Measurements from ENCODE around the gene SERPINH1.

Gene SERPINH1

GRCh38 chr11:75562048-75562835, at the start of gene SERPINH1:
Gene SERPINH1, plus strand, starts transcription at chr11:75562253. Its CDS starts 4,097 bp downstream, at chr11:75566350.
- peak; percentile 74 to 79 for DNase-seq

- no peak for DNase-seq
Measured at GRCh38 chr11:75513250-75513649, 48.8 kb upstream of the SERPINH1 start.

GRCh38 chr11:75514596-75514995, 47.5 kb upstream of the SERPINH1 start:
- no peak for DNase-seq

GRCh38 chr11:75516140-75516539, 45.9 kb upstream of the SERPINH1 start:
- no peak for DNase-seq

GRCh38 chr11:75516886-75517285, 45.2 kb upstream of the SERPINH1 start:
- DNase-seq = no peak

- no peak for DNase-seq
Measured at GRCh38 chr11:75518204-75518549, 43.9 kb upstream of the SERPINH1 start.

GRCh38 chr11:75518771-75519653, 43.0 kb upstream of the SERPINH1 start:
- no peak for DNase-seq

- no peak for DNase-seq
Measured at GRCh38 chr11:75520688-75521087, 41.4 kb upstream of the SERPINH1 start.

GRCh38 chr11:75522286-75523044, 39.6 kb upstream of the SERPINH1 start:
- DNase-seq = no peak

- DNase-seq = no peak
Measured at GRCh38 chr11:75523189-75523588, 38.9 kb upstream of the SERPINH1 start.

GRCh38 chr11:75523811-75524664, 38.0 kb upstream of the SERPINH1 start:
- no peak for DNase-seq

- peak; percentile 11 to 26 for DNase-seq
Measured at GRCh38 chr11:75524665-75525432, 37.2 kb upstream of the SERPINH1 start.

- DNase-seq = peak; percentile 65 to 90
Measured at GRCh38 chr11:75525433-75526191, 36.4 kb upstream of the SERPINH1 start, which contains the start of gene GDPD5. Gene GDPD5, minus strand, starts transcription at chr11:75525941. Its CDS starts 48,206 bp downstream, at chr11:75477735.

GRCh38 chr11:75526192-75526541, 35.9 kb upstream of the SERPINH1 start:
- DNase-seq = no peak

- DNase-seq = no peak
Measured at GRCh38 chr11:75527130-75527529, 34.9 kb upstream of the SERPINH1 start.

GRCh38 chr11:75527938-75528735, 33.9 kb upstream of the SERPINH1 start:
- DNase-seq = no peak

GRCh38 chr11:75530577-75530976, 31.5 kb upstream of the SERPINH1 start:
- no peak for DNase-seq

GRCh38 chr11:75531325-75531724, 30.7 kb upstream of the SERPINH1 start:
- DNase-seq = no peak

- peak; percentile 69 to 75 for DNase-seq
Measured at GRCh38 chr11:75532200-75533048, 29.6 kb upstream of the SERPINH1 start.
